M059J (cell line): ENCODE data around the gene SERPINA4. TPM values are rescaled to one million over a fixed set of nuclear protein-coding genes. Genes with fewer than 3 reads are reported as not detected.
A peak's percentile ranks its signal among the peaks of the same experiment; 100 is the strongest.
"Not testable (repeated sequence)": the region's sequence is repeated elsewhere in the genome, so short reads cannot be mapped to it uniquely, and the experiment has no call there.

Experiments
- DNase-seq: peaks from one replicate; pipeline ENCODE4 v3.0.0-alpha.2; 2012; ENCODE audit warnings: low read depth
- total RNA-seq: library from RNA; depleted of rRNA; stranded (reverse); fragments of >200 nt; shearing (Covaris generic); gene quantifications from 2 replicates; pipeline ENCODE4 v1.2.3, GENCODE V29; 2014

Gene SERPINA4
- total RNA-seq, 1 experiment from 2014 or later: not detected

DNA sequence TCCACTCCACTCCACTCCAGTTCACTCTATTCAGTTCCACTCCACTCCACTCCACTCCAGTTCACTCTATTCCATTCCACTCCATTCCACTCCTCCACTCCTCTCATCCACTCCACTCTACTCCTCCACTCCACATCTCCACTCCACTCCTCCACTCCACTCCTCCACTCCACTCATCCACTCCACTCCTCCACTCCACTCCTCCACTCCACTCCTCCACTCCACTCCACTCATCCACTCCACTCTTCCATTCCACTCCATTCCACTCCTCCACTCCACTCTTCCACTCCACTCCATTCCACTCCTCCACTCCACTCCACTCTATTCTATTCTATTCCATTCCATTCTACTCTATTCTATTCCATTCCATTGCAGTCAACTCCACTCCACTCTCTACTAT, 29.8 kb downstream of the SERPINA4 start:
- DNase-seq: no peak

DNA sequence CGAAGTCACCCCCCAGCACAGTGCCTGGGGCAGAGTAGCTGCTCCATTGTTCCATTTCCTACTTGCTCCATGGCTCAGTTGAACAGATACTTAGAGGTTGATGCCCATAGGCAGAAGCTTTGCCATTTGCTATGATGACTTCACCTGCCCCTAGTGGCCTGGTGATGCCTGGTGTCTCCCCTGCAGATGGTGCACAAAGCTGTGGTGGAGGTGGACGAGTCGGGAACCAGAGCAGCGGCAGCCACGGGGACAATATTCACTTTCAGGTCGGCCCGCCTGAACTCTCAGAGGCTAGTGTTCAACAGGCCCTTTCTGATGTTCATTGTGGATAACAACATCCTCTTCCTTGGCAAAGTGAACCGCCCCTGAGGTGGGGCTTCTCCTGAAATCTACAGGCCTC, 30.6 kb downstream of the SERPINA4 start:
- no peak for DNase-seq

DNA sequence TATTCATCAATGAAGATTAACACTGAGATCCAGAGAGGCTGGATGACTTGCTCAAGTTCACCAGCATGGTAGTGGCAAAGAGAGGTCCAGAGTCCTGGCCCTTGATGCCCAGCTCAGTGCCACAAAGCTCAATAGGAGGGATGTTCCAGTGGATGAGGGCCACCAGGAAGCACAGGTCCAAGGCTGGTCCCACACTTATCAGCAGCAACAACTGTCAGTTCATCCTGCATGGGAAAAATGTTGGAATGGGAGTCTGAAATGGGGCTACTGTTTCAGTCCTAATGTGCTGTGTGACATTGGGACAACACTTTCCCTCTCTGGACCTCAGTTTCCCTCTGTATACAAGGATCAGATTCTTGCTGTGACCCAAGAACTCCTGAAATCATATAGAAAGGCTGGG, 31.2 kb downstream of the SERPINA4 start:
- DNase-seq: no peak

DNA sequence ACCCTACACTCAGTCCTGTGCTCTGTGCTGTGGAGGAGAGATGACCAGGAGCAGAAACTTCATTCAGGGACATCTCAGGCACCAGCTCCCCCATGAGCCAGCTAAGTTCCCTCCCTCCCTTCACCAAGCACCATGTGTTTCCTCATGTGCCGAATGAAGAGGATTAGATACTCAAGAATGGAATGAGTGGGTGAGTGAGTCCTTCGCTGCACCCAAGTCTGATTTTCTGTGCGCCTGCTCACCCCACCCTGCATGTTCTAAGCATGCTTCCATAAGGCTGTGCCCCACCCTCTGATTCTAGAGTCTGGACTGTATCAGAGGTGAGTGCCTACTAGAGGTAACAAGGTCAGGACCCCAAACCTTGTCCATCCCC, 32.1 kb downstream of the SERPINA4 start:
- DNase-seq: no peak

DNA sequence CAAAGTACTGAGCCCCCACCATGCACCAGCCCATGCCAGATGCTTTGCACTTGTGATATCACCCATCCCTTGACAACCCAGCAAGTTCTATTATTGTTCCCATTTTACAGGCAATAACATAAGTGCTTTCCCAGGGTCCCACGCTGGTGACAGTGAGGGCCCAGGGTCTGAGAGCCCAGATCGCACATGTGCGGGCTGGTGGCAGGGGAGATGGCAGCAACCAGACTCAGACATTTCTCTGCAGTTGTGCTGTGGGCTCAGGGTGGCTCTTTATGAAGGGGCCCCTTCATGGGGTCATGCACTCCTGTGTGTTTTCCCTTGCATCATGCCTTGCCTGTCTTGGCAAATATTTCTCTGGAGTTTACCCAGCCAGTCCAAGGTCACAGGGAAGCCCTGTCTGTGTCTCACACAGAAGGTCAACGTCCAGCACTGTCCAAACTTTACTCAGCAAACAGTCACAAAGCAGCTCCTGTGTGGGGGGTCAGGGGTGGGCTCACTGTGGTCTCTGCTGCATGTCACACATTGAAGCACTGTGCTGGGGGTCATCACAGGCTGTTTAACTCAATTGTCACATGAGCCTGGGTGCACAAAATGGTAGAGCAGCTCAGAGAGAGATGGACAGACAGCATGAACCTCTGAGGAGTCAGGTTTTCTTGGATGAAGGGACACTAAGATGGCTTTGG, 32.6 kb downstream of the SERPINA4 start:
- no peak for DNase-seq

DNA sequence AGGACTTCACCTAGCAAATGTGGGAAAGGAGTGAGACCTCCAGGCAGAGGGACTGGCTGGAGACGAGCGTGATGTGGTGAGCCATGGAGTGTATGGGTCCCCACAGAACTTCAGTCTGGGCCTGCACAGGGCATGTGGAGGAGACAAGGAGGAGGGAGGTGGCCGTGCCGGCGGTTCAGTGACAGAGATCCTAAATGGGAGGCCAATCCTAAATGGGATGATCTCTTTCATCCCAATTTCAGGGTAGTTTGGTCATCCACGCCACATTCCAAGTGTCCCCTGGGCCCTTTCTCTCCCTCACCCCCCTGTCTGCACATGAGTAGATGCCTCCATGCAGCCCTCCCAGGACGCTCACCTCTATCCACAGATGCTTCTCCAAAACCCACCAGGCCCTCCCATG, 33.2 kb downstream of the SERPINA4 start:
- no peak for DNase-seq

DNA sequence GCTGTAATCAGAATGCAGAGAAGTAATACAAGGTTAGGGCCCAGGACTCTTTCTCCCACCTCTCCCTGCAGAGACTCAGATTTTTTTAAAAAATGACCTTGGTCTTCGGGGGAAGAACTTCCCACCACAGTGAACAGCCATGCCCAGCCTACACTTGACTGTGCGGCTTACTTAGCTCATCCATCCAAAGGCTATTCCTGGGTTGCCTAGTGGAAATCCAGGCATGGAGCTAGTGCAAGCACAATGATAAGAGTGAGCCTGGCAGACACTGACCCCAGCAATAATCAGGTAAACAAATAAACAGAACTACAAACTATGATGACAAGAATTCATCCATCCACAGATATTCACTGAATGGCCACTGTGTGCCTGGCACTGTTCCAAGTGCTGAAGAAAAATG, 34.7 kb downstream of the SERPINA4 start:
- DNase-seq: no peak

DNA sequence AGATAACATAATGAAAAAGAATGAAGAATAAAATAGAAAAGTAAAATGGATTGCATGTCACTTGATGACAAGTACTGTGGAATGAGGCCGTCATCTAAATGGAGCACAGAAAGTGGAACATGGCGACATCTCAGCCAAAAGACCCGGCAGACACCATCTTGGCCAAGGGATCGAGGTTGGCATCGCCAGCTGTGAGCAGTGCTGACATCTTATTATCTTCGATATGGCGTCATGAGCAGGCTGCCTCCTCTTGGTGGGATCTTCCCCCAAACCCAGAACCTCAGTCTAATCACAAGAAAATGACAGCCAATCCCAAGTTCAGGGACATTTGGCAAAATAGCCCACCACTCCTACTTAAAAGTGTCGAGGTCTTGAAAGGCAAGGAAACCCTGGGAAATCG, 35.1 kb downstream of the SERPINA4 start:
- no peak for DNase-seq

DNA sequence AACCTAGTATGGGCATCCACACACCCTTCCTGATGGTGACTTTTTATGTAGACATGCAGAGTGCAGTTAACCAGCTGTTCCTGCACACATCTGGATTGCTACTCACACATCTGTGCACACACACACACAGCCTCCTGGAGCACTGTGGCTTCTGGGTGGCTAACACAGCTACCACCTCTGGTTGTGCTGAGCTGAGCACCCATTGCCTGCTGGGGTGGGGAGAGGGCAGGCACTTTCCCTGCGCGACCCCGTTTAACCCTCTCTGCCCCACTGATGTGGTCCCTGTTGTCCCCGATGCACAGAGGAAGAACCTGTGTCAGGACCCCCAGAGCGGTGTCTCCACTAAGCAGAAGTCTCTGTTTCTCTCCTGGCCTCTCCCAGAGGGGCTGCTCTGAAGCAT, 36.5 kb downstream of the SERPINA4 start:
- DNase-seq: no peak

DNA sequence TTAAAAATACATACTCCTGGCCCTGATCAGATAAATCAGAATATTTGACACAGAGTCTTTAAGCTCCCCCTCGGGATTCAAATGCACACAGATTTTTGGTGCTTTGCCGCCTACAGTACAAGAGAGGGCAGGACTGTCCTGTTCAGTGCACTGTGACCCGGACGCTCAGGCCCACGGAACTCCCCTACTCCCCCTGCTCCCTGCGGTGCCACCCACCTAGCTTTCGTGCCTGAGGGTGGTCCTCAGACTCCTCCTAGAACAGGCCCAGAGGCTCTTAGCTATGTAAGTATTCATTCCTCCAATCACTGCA, 37.2 kb downstream of the SERPINA4 start:
- no peak for DNase-seq

DNA sequence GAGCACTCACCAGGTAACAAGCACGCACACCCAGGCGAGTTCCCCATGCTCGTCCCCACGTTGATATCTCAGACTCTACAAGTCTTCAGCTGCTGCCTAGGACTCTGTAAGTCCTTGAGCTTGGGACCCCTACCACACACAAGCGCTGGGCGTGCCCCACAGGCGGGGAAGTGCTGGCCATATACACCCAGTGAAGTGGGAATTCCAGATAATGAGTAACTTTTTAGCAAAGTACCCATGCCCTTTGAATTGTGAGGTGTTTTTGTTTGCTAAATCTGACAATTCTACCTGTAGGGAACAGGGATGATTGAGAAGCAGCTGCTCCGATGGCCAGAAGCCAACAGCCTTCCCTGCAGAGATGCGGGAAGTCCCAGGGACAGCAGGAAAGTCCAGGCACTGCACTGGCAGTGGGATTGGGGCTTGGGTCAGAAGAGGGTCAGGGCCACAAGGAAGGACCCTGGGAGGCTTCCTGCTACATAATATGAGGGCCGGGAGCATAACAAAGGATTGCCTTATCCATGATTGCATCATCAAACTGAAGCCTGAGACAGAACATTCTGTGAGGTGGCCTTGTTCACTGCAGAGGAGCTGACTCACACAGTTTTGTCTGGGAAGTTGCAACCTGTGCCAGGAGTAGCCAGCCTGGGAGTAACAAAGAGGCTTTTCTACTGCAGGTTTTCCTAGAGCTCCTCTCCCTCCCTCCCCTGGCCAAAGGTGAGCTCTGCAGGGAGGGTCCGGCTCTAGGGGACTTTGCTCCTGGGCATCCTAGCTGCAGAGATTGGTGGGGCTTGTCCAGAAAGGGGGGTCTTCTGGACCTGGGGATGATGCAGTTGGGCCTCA, 37.8 kb downstream of the SERPINA4 start:
- DNase-seq: peak; percentile 92

DNA sequence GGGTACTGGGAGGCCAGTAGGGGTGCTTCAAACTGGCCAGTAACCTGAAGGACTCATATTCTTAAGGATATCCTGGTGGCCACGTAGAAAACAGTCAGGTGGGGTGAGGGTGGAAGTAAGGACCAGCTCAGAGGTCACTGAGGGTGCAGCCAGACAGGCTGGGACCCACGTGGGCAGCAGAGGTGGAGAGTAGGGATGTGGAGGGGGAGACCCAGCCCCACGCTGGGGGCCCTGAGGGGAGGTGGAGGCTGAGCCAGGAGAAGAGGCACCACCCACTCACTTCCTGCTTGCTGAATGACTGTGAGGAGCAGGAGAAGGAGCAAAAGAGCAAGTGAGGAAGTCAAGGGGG, 38.4 kb downstream of the SERPINA4 start:
- DNase-seq: no peak

DNA sequence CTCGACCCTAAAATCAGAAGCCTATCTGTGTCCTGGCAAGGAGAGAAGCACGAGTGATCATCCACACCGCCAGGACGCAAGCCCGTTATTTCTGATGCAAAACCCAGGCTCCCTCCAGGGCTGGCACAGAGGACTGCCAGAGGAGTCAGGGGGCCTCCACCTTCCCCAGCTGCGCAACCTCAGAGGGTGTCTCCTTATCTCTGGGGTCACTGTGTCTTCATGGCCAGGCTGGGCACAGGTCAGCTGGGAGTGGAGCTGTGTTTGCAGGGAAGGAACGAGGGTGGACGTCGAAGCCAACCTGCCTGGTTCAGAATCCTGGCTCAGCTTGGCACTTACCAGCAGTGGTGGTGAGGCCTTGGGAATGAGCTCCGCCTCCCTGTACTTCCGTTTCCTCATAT, 38.9 kb downstream of the SERPINA4 start:
- no peak for DNase-seq

DNA sequence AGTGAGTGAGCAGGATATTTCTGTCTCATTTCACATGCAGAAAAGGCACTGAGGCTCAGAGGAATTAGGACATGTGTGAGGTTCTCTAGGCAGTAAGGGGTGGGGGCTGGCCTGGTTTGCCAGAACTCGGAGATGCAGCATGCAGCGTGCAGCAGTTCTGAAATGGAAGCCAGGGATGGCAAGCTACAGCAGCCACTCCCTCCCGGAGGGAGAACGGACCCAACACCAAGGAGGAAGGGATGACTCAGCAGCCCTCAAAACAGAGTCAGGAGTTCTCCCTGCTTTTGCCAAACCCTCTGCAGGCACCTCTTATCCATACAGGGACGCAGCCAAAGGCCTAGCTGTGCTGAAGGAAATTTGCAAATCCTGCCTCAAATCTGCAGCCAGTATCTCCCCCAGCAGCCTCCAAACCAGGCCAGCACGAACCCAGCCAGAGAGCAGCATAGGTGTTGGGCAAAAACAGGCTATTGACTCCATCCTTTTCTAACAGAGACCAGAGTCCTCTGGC, 40.7 kb downstream of the SERPINA4 start:
- DNase-seq: peak; percentile 76

DNA sequence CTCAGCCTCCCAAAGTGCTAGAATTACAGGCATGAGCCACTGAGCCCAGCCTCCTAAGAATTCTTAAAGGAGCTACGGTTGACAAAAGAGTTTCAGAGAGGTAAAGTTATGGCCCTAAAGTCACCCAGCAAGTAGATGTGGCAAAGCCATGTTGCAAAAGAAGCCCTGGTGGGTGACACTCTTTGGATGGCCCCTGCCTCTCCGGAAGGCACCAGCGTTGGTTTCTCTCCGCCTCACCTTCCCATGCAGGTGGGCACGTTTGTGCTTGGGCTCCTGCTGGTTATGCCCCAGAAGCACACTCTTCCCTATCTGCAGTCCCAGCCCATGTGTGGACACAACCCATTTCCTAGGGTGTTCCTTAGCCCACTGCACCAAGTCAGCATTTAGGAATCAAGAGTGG, 41.5 kb downstream of the SERPINA4 start:
- no peak for DNase-seq

DNA sequence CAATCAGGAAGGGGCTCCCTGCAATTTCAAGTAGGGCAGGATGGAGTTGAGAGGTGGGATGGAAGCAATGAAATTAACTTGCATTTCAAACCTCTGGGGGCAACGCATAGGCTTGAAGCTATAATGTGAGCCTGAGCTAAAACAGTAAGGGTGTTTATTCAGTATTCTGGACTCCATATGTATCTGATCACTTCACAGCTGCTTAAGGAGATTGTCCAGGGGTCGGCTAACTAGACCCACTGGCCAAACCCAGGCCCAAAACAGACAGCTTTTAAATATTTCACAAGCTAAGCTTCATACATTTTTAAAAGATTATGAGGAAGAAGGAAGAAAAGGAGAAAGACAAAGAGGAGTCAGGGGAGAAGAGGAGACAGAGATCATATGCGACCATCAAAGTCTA, 44.1 kb downstream of the SERPINA4 start:
- DNase-seq: no peak

DNA sequence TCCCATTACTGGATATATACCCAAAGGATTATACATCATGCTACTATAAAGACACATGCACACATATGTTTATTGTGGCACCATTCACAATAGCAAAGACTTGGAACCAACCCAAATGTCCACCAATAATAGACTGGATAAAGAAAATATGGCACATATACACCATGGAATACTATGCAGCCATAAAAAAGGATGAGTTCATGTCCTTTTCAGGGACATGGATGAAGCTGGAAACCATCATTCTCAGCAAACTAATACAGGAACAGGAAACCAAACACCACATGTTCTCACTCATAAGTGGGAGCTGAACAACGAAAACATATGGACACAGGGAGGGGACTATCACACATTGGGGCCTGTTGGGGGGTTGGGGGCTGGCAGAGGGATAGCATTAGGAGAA, 47.7 kb downstream of the SERPINA4 start:
- not testable (repeated sequence) for DNase-seq

DNA sequence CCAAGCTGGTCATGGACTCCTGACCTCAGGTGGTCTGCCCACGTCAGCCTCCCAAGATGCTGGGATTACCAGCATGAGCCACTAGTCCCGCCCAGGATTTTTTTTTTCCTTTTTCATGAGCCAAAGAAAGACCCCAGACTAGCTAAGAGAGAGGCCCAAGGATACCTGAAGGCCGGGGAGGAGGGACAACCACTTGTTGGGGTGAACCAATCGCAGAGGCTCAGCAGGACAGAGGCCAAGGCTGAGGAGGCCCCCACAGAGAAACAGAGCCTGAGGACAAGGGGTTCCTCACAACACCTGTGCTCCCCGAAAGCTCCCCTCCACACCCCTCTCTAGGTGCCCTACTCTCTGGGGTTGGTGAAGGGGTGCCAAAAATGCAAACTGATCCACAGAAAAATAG, 49.9 kb downstream of the SERPINA4 start:
- DNase-seq: no peak

DNA sequence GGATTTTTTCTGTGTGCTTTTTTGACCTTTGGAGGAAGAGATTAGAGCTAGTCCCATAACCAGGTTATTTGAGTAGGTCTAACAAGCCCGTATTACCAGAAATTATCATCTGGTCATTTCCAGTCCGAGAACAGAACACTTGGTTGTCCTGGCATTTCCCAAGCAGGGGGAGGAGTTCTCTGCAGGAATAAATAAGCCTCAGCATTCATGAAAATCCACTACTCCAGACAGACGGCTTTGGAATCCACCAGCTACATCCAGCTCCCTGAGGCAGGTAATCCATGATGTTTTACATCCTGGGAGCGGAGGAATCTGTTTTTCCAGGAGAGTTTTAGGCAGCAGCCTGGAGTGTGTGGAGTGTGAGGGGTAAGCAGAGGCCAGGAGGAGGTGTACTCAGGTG, 50.9 kb downstream of the SERPINA4 start, which contains the start of gene SERPINA3:
SERPINA3 (plus strand) TSS at position 218 of the 400 bp plus-strand sequence. CDS start 2,051 bp downstream, outside the sequence.
- no peak for DNase-seq

DNA sequence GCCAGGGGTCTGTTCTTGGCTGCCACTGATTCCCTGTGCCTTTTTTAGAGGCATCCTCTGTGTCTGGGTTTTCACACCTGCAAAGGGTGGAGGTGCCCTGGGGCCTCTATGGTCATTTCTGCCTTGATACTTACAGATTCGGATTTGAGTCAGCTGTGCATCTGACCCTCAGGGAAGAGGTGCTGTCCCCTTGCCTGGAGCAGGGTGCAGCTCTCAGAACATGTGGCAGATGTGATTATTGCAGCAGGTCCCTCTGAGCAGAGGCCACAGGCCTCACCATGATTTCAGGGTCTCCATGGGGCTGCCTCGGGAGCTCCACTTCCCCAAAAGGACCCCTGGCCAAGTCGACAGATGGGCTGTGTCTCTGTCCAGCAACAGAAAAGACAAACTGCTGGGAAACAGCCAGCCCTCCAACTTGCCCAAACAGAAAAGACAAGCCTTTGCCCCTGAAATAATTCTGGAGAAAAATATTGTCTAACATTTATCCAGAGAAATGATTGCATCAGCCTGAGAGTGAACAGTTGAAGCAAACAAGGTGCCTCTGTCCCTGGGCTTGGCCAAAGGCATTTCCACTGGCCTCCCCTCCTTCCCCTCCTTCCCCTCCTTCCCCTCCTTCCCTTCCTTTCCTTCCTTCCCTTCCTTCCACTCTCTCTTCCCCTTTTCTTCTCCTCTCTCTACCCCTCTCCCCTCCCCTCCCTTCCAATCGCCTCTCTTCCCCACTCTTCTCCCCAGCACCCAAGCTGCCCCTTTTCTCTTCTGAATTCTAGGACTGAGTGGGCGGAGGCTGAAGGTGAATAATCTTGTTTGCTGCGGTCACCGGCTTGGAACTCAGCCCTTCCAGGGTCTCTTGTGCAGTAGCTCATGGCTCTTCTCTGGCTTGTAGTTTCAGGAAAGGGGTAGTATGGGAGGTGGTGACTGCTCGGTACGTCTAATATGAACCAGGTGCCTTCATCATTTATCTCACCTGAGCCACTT, 51.6 kb downstream of the SERPINA4 start:
- DNase-seq: no peak

DNA sequence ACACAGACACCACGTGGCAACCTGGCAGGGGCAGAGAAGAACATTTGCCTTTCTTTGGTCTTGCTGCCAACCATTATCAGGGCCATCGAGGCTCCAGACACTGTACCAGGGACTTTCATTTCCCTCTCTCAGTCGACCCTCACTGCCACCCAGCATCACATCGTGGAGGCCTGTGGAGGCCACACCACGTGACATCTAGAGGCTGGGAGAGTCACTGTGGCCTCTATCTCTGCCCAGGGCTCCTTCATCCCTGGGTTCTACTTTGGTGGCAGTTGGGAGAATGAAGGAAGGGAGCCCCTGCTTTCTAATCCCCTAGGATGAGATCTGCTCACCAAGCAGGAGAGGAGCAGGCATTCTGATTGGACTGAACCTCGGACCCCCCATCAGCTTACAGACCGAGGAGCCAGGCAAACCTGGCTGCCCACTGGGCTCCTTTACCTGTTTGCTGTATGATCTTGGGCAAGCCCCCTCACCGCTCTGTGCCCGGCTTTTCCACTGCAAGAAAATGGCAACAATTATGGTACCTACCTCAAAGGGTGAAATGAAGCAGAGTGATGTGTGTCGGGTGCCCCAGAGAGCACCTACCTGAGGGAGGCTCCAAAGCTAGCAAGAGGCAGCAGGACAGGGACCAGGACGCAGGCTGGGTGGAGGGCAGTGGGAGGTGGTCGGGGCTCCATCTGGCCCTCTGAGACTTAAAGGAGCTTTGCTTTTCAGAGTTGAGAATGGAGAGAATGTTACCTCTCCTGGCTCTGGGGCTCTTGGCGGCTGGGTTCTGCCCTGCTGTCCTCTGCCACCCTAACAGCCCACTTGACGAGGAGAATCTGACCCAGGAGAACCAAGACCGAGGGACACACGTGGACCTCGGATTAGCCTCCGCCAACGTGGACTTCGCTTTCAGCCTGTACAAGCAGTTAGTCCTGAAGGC, 52.7 kb downstream of the SERPINA4 start:
- no peak for DNase-seq
